Mucosa of rectum (tissue), 2 donors: ENCODE measurements around the gene CD55.

Experiments
- H3K27ac ChIP-seq, 2 donors: one replicate each; pipeline ENCODE4 v1.7.0; 2013; ENCODE audit warnings: inconsistent platforms in 2 of 2, low read depth in 2 of 2, low read length in 2 of 2
- H3K27me3 ChIP-seq, 2 donors: one replicate each; pipeline ENCODE4 v1.7.0; 2013; ENCODE audit warnings: low read length in 2 of 2; ENCODE audit not compliant: control insufficient read depth in 2 of 2, insufficient read depth in 2 of 2
- H3K36me3 ChIP-seq, 2 donors: one replicate each; pipeline ENCODE4 v1.7.0; 2013; ENCODE audit warnings: low read length in 2 of 2; ENCODE audit not compliant: control insufficient read depth in 2 of 2, insufficient read depth in 2 of 2
- H3K4me1 ChIP-seq, 2 donors: one replicate each; pipeline ENCODE4 v1.7.0; 2013; ENCODE audit warnings: low read length in 2 of 2, mild to moderate bottlenecking in 1 of 2; ENCODE audit not compliant: control insufficient read depth in 2 of 2, insufficient read depth in 2 of 2
- H3K4me3 ChIP-seq, 2 donors: one replicate each; pipeline ENCODE4 v1.7.0; 2013; ENCODE audit warnings: low read length in 2 of 2
- H3K9ac ChIP-seq, 2 donors: one replicate each; pipeline ENCODE4 v1.7.0; 2013; ENCODE audit warnings: low read length in 2 of 2, low read depth in 1 of 2, mild to moderate bottlenecking in 1 of 2
- H3K9me3 ChIP-seq, 2 donors: one replicate each; pipeline ENCODE4 v1.7.0; 2013; ENCODE audit warnings: low read length in 2 of 2; ENCODE audit not compliant: control insufficient read depth in 2 of 2
- donor health status: healthy.
- donor health status: Normal muscosa, but diverticular disease.

Gene CD55

DNA sequence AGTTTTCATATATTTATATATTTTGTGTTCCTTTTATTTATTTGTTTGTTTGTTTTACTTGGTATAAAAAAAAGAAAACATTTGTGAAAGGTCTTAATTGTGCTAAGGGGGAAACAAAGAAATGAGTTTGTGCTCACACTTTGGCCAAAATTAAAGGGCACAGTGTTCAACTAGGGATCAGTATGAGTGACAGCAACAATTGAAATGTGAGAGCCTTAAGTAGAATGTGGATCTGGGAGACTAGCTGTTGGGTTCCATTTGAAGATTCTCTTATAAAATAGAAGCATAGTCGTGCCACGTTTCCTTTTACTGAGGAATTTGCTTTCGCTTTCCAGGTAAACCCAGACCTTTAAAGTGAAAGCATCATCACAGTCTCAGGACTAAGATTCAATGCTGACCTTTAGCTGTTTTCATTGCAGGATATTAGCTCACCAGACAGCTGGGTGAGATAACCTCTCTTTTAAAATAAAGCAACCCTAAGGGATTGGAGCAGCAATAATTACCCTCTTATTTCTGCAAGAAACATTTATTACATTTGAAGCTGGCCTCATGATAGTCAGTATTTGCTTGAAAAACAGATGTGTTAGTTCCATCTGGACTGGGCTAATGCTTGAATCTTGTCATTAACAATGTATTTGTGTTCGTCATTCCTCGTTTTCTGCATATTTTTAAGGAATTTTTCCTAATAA lies 37.1 kb upstream of the CD55 start:
- Histone ChIP-seq H3K4me3 (peak overlapping the region in 1 of 2 donors; percentile 45), H3K9ac (peak overlapping the region in 1 of 2 donors; percentile 44), H3K9me3 (no peaks in the 10 kb centered on the region), H3K27ac (peak overlapping the region in 1 of 2 donors; percentile 83), H3K36me3 (no peaks in the 10 kb centered on the region), H3K4me1 (peaks cover 22 to 29% of the 10 kb centered on the region in 2 donors), H3K27me3 (no peaks in the 10 kb centered on the region)

DNA sequence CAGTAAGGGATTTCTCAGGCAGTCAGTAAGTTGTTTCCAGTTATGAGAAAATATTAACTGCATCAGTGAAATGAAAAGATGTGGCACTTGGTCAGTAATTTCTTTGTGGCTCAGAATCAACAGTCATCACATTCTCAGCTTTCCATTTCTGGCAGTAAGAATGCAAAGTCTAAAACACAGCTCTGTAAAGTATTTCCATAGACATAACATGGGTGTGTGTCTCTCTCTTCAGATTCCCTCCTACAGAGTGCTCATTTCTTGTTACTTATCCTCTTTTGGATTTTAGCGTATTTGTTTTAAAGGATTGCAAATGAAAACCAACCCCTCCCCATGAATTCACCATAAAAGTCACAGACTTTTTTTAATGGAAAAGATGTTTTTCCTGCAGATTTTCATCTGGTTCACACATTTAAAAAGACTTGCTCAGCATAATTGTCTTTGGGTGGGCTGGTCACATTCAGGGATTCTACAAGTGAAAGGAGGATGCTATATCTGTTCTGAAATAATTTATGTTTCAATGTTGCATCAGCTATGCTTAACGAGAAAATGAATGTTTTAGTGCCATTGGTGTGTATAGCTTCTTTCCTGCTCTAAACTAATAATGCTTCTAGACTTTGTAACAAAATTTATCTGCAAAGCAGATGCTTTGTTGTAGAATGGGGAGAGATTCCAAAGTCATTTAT lies 34.6 kb upstream of the CD55 start:
- H3K27ac ChIP-seq, result no peak overlapping the region
- peaks cover 18 to 19% of the 10 kb centered on the region in 2 donors for H3K4me1 ChIP-seq
- H3K36me3 ChIP-seq, result no peaks in the 10 kb centered on the region
- H3K27me3 ChIP-seq, result no peaks in the 10 kb centered on the region
- H3K9me3 ChIP-seq, result no peaks in the 10 kb centered on the region
- H3K4me3 ChIP-seq, result no peak overlapping the region
- no peak overlapping the region for H3K9ac ChIP-seq

DNA sequence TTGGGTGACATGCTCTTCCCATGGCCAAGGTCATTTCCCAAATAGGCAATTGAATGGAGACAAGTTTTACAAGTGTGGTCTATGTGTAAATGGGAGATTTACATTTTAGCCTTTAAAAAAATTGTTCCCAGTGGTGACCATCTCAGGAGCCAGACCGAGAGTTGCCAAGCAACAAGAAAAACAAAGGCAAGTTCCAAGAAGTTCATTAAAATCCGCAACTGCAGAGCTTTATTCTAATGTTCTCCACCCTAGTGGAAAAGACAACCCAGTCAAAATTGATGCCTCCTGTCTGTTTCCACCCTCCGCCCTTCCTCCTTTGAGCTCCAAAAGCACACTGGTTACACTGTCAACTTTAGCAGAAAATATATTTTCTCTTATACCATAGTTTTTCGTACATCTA lies 33.2 kb upstream of the CD55 start:
- Histone ChIP-seq H3K27ac (no peak overlapping the region), H3K27me3 (no peaks in the 10 kb centered on the region), H3K9ac (no peak overlapping the region), H3K9me3 (no peaks in the 10 kb centered on the region), H3K4me3 (no peak overlapping the region), H3K36me3 (no peaks in the 10 kb centered on the region), H3K4me1 (peaks cover 6 to 13% of the 10 kb centered on the region in 2 donors)

DNA sequence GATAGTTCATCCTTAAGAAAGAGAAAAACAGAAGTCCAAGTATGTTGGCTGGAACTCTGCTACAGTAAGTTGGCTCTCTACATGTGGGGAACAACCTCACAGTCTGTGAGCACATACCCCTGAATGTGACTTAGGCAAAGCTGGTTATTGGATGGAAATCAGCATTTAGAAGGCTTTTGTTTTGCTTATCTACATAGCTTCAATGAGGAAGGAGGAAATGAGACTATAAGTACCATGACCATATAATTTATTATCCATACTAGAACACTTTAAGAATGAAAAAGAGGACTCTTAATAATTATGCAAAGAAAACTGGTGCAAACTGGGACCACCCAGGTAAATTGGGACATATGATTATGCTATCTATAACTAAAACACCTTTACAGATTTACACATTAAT lies 31.7 kb upstream of the CD55 start:
- H3K27ac ChIP-seq, result no peak overlapping the region
- no peak overlapping the region for H3K9ac ChIP-seq
- no peaks in the 10 kb centered on the region for H3K9me3 ChIP-seq
- no peaks in the 10 kb centered on the region for H3K4me1 ChIP-seq
- no peaks in the 10 kb centered on the region for H3K27me3 ChIP-seq
- no peaks in the 10 kb centered on the region for H3K36me3 ChIP-seq
- no peak overlapping the region for H3K4me3 ChIP-seq

DNA sequence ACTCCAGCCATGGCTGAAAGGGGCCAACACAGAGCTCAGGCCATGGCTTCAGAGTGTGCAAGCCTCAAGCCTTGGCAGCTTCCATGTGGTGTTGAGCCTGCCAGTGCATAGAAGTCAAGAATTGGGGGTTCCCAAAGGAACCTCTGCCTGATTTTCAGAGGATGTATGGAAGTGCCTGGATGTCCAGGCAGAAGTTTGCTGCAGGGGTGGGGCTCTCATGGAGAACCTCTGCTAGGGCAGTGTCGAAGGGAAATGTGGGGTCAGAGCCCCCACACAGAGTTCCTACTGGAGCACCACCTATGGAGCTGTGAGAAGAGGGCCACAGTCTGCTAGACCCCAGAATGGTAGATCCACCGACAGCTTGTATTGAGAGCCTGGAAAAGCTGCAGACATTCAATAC lies 29.8 kb upstream of the CD55 start:
- Histone ChIP-seq H3K36me3 (no peaks in the 10 kb centered on the region), H3K4me1 (no peaks in the 10 kb centered on the region), H3K4me3 (no peak overlapping the region), H3K27me3 (no peaks in the 10 kb centered on the region), H3K9ac (no peak overlapping the region), H3K9me3 (no peaks in the 10 kb centered on the region), H3K27ac (no peak overlapping the region)

- no peaks in the 10 kb centered on the region for H3K36me3 ChIP-seq
- H3K4me1 ChIP-seq, result no peaks in the 10 kb centered on the region
- H3K4me3 ChIP-seq, result no peak overlapping the region
- no peaks in the 10 kb centered on the region for H3K27me3 ChIP-seq
- no peaks in the 10 kb centered on the region for H3K9me3 ChIP-seq
- no peak overlapping the region for H3K9ac ChIP-seq
- H3K27ac ChIP-seq, result peak overlapping the region in 1 of 2 donors; percentile 22
Measured at GRCh38 chr1:207298186-207298585, 23.3 kb upstream of the CD55 start.

DNA sequence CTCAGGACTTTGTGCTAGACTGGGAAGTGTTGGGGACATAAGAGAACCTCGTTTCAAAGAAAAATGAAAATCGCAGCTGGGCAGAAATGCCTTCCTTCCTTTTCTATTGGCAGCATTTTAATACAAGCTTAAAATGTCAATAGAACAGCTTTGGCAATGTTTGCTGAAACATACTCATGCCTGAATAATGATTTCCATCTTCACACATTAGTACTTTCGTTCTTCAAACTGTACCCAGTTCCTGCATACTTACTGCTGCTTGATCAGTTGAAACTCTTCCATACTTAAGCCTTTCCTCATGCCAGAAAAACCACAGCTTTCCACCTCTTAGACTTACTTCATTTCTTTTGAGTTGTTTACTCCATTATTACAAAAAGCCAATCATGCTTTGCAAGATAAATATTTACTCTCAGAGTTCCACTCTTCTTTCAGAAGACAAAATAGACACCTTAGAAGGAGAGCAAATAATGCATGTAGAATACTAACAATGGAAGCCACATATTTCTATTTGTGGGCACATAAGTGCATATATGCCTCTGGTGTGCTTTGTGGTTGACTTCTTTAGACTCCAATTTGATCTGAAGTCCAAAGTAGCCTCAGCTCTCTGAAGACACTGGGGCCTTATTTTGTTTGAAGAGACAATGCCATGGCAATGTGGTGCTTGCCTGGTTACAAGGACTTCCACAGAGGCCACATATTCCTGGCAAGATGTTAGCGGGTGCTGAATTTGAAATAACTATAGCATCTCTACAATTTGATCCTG lies 22.7 kb upstream of the CD55 start:
- H3K4me3 ChIP-seq, result no peak overlapping the region
- no peaks in the 10 kb centered on the region for H3K27me3 ChIP-seq
- no peaks in the 10 kb centered on the region for H3K4me1 ChIP-seq
- H3K36me3 ChIP-seq, result no peaks in the 10 kb centered on the region
- H3K27ac ChIP-seq, result peak overlapping the region in 1 of 2 donors; percentile 22
- no peaks in the 10 kb centered on the region for H3K9me3 ChIP-seq
- H3K9ac ChIP-seq, result no peak overlapping the region

DNA sequence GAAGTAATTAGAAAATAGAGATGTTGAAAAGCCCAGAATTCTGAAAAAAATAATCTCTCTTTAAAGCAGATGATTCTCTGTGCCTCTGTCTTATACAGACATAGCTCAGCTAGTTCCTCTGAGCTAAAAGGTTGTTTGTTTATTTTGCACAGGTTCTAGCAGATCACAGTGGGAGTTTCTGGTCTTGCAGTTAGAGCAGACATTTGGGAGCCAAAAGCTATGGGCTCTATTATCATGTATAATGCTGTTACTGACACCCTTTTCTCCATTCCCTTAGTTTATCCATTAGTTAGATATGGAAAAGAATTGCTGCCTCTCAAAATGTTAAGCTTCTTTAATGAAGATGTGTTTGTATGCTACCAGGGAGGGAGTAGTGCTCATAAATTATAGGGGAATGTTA lies 20.5 kb upstream of the CD55 start:
- Histone ChIP-seq H3K27ac (no peak overlapping the region), H3K27me3 (no peaks in the 10 kb centered on the region), H3K4me1 (no peaks in the 10 kb centered on the region), H3K36me3 (no peaks in the 10 kb centered on the region), H3K9ac (no peak overlapping the region), H3K9me3 (no peaks in the 10 kb centered on the region), H3K4me3 (no peak overlapping the region)

GRCh38 chr1:207302618-207303393 lies 18.7 kb upstream of the CD55 start:
- no peaks in the 10 kb centered on the region for H3K27me3 ChIP-seq
- no peak overlapping the region for H3K27ac ChIP-seq
- no peaks in the 10 kb centered on the region for H3K4me1 ChIP-seq
- H3K9me3 ChIP-seq, result no peaks in the 10 kb centered on the region
- no peak overlapping the region for H3K9ac ChIP-seq
- no peak overlapping the region for H3K4me3 ChIP-seq
- H3K36me3 ChIP-seq, result no peaks in the 10 kb centered on the region
